ENCODE data around the gene RPRM.

Gene RPRM

GRCh38 chr2:153431114-153431513 lies 47.4 kb downstream of the RPRM start:
- Histone ChIP-seq H3K4me1 (ENCODE audit: insufficient read depth, poor library complexity, severe bottlenecking) (no peaks in the 10 kb centered on the region), H3K27me3 (ENCODE audit: insufficient read depth, poor library complexity, severe bottlenecking) (no peaks in the 10 kb centered on the region), H3K36me3 (ENCODE audit: low read depth) (no peaks in the 10 kb centered on the region), H3K9me3 (ENCODE audit: severe bottlenecking) (no peaks in the 10 kb centered on the region), H3K27ac (ENCODE audit: poor library complexity, severe bottlenecking) (no peak overlapping the region), H3K4me3 (ENCODE audit: severe bottlenecking) (no peak overlapping the region)
- no peak for DNase-seq (ENCODE audit: low spot score)
- no peak for TF ChIP-seq CTCF (IDR thresholded peaks at IDR 0.05; ENCODE audit: poor library complexity, severe bottlenecking)
- no peak for ATAC-seq (ENCODE audit: low read depth)
